HEK293 (cell line): Measurements from ENCODE around the gene COX7A1.

Source experiments
- BCL11B ChIP-seq: fragments of 450-650 bp; formaldehyde crosslinking; IDR thresholded peaks from 2 replicates; pipeline ENCODE4 v1.5.1; 2016; ENCODE audit warnings: low read depth, missing biosample characterization, missing genetic modification characterization
- BCL6B ChIP-seq: fragments of 450-650 bp; formaldehyde crosslinking; IDR thresholded peaks from 2 replicates; pipeline ENCODE4 v1.5.1; 2017; ENCODE audit warnings: missing biosample characterization, missing genetic modification characterization
- HOXD13 ChIP-seq: sonication (generic); formaldehyde crosslinking; IDR thresholded peaks from 2 replicates; pipeline ENCODE4 v1.8.0; 2022; ENCODE audit warnings: missing genetic modification reagents, borderline replicate concordance
- KLF7 ChIP-seq: fragments of 450-650 bp; formaldehyde crosslinking; IDR thresholded peaks from 2 replicates; pipeline ENCODE4 v1.5.1; 2016; ENCODE audit warnings: missing biosample characterization, missing genetic modification characterization, borderline replicate concordance
- MZF1 ChIP-seq: fragments of 450-650 bp; formaldehyde crosslinking; IDR thresholded peaks from 2 replicates; pipeline ENCODE4 v1.5.1; 2017; ENCODE audit warnings: missing biosample characterization, missing genetic modification characterization, borderline replicate concordance
- PRDM10 ChIP-seq: fragments of 450-650 bp; formaldehyde crosslinking; IDR thresholded peaks from 2 replicates; pipeline ENCODE4 v1.5.1; 2016; ENCODE audit warnings: missing biosample characterization, missing genetic modification characterization
- SP7 ChIP-seq: fragments of 450-650 bp; formaldehyde crosslinking; IDR thresholded peaks from 2 replicates; pipeline ENCODE4 v1.5.1; 2016; ENCODE audit warnings: missing biosample characterization, missing genetic modification characterization
- ZBTB17 ChIP-seq: fragments of 450-650 bp; formaldehyde crosslinking; IDR thresholded peaks from 2 replicates; pipeline ENCODE4 v1.5.1; 2016; ENCODE audit warnings: missing biosample characterization, missing genetic modification characterization
- ZBTB21 ChIP-seq: fragments of 450-650 bp; formaldehyde crosslinking; IDR thresholded peaks from 2 replicates; pipeline ENCODE4 v1.5.1; 2017; ENCODE audit warnings: missing biosample characterization, missing genetic modification characterization
- ZBTB26 ChIP-seq: fragments of 450-650 bp; formaldehyde crosslinking; optimal IDR thresholded peaks from 2 replicates; pipeline ENCODE3; 2016; ENCODE audit warnings: missing biosample characterization, mild to moderate bottlenecking, missing genetic modification characterization
- ZFHX2 ChIP-seq: fragments of 450-650 bp; formaldehyde crosslinking; conservative IDR thresholded peaks from 2 replicates; pipeline ENCODE4 v1.5.1; 2016; ENCODE audit warnings: missing biosample characterization, missing genetic modification characterization
- ZFP69B ChIP-seq: fragments of 450-650 bp; formaldehyde crosslinking; IDR thresholded peaks from 2 replicates; pipeline ENCODE4 v1.5.1; 2016; ENCODE audit warnings: missing biosample characterization, missing genetic modification characterization
- ZNF133 ChIP-seq: fragments of 450-650 bp; formaldehyde crosslinking; IDR thresholded peaks from 2 replicates; pipeline ENCODE4 v1.5.1; 2016; ENCODE audit warnings: missing biosample characterization, missing genetic modification characterization
- ZNF157 ChIP-seq: fragments of 450-650 bp; formaldehyde crosslinking; IDR thresholded peaks from 2 replicates; pipeline ENCODE4 v1.5.1; 2016; ENCODE audit warnings: missing biosample characterization, missing genetic modification characterization
- ZNF174 ChIP-seq: fragments of 450-650 bp; formaldehyde crosslinking; IDR thresholded peaks from 2 replicates; pipeline ENCODE4 v1.5.0; 2017; ENCODE audit warnings: missing biosample characterization, mild to moderate bottlenecking, missing genetic modification characterization
- ZNF214 ChIP-seq: fragments of 450-650 bp; formaldehyde crosslinking; IDR thresholded peaks from 2 replicates; pipeline ENCODE4 v1.5.1; 2017; ENCODE audit warnings: missing biosample characterization, mild to moderate bottlenecking, missing genetic modification characterization, borderline replicate concordance
- ZNF26 ChIP-seq: fragments of 450-650 bp; formaldehyde crosslinking; IDR thresholded peaks from 2 replicates; pipeline ENCODE4 v1.5.1; 2016; ENCODE audit warnings: missing biosample characterization, missing genetic modification characterization
- ZNF274 ChIP-seq, 2 experiments: fragments of 200-500 bp in 1 of 2; fragments of 450-650 bp in 1 of 2; sonication (Bioruptor generic) in 1 of 2; formaldehyde crosslinking in 1 of 2; IDR thresholded peaks; 2 replicates each; pipeline versions ENCODE4 v1.5.1 to v1.6.1; 2014 to 2016; ENCODE audit warnings: borderline replicate concordance in 1 of 2, inconsistent platforms in 1 of 2, low read length in 1 of 2, missing biosample characterization in 1 of 2, missing genetic modification characterization in 1 of 2
- ZNF391 ChIP-seq: fragments of 450-650 bp; formaldehyde crosslinking; IDR thresholded peaks from 2 replicates; pipeline ENCODE4 v1.5.1; 2016; ENCODE audit warnings: low read depth, missing biosample characterization, missing genetic modification characterization, borderline replicate concordance
- ZNF394 ChIP-seq: fragments of 450-650 bp; formaldehyde crosslinking; IDR thresholded peaks from 2 replicates; pipeline ENCODE4 v1.5.1; 2016; ENCODE audit warnings: missing biosample characterization, missing genetic modification characterization, mild to moderate bottlenecking, moderate library complexity, borderline replicate concordance
- ZNF416 ChIP-seq: fragments of 450-650 bp; formaldehyde crosslinking; IDR thresholded peaks from 2 replicates; pipeline ENCODE4 v1.5.1; 2016; ENCODE audit warnings: missing biosample characterization, missing genetic modification characterization
- ZNF529 ChIP-seq: fragments of 450-650 bp; formaldehyde crosslinking; IDR thresholded peaks from 2 replicates; pipeline ENCODE4 v1.5.1; 2017; ENCODE audit warnings: missing genetic modification characterization, missing biosample characterization; ENCODE audit not compliant: insufficient replicate concordance
- ZNF555 ChIP-seq: fragments of 450-650 bp; formaldehyde crosslinking; conservative IDR thresholded peaks from 2 replicates; pipeline ENCODE4 v1.5.1; 2017; ENCODE audit warnings: missing biosample characterization, mild to moderate bottlenecking, missing genetic modification characterization, inconsistent platforms
- ZNF558 ChIP-seq: fragments of 450-650 bp; formaldehyde crosslinking; IDR thresholded peaks from 2 replicates; pipeline ENCODE4 v1.5.1; 2016; ENCODE audit warnings: missing biosample characterization, missing genetic modification characterization
- ZNF580 ChIP-seq: fragments of 450-650 bp; formaldehyde crosslinking; IDR thresholded peaks from 2 replicates; pipeline ENCODE4 v1.5.1; 2016; ENCODE audit warnings: missing biosample characterization, missing genetic modification characterization
- ZNF600 ChIP-seq: fragments of 450-650 bp; formaldehyde crosslinking; IDR thresholded peaks from 2 replicates; pipeline ENCODE4 v1.5.1; 2016; ENCODE audit warnings: missing biosample characterization, missing genetic modification characterization
- ZNF629 ChIP-seq: fragments of 450-650 bp; formaldehyde crosslinking; IDR thresholded peaks from 2 replicates; pipeline ENCODE4 v1.5.1; 2017; ENCODE audit warnings: missing biosample characterization, missing genetic modification characterization
- ZNF707 ChIP-seq: fragments of 450-650 bp; formaldehyde crosslinking; IDR thresholded peaks from 2 replicates; pipeline ENCODE4 v1.5.1; 2016; ENCODE audit warnings: missing biosample characterization, missing genetic modification characterization
- ZNF747 ChIP-seq: fragments of 450-650 bp; formaldehyde crosslinking; IDR thresholded peaks from 2 replicates; pipeline ENCODE4 v1.5.1; 2016; ENCODE audit warnings: missing biosample characterization, missing genetic modification characterization
- ZNF791 ChIP-seq: fragments of 450-650 bp; formaldehyde crosslinking; IDR thresholded peaks from 2 replicates; pipeline ENCODE4 v1.5.1; 2016; ENCODE audit warnings: missing biosample characterization, missing genetic modification characterization
- ZNF843 ChIP-seq: fragments of 450-650 bp; formaldehyde crosslinking; IDR thresholded peaks from 2 replicates; pipeline ENCODE4 v1.5.1; 2016; ENCODE audit warnings: missing biosample characterization, missing genetic modification characterization

The COX7A1 gene

GRCh38 chr19:36139473-36140303 is 12.6 kb downstream of the COX7A1 start, which contains the start of gene CAPNS1 (continued):
- TF ChIP-seq ZFP69B (tag by site-specific recombination), result peak; percentile 96
- no peak for TF ChIP-seq ZNF555 (tag by site-specific recombination)
- no peak for TF ChIP-seq ZNF747 (tag by site-specific recombination)
- TF ChIP-seq ZNF274 (IDR thresholded peaks at IDR 0.05; ENCODE audit: low read length), result no peak
- no peak for TF ChIP-seq ZNF274 (tag by site-specific recombination; IDR thresholded peaks at IDR 0.05; ENCODE audit: borderline replicate concordance)
- peak; percentile 77 for TF ChIP-seq ZNF394 (tag by site-specific recombination)
- peak; percentile 90 for TF ChIP-seq ZNF600 (tag by site-specific recombination)
- no peak for TF ChIP-seq ZNF707
- no peak for TF ChIP-seq ZNF214 (tag by site-specific recombination)
- TF ChIP-seq ZNF529 (tag by site-specific recombination), result no peak
- TF ChIP-seq BCL6B (tag by site-specific recombination), result no peak
- TF ChIP-seq ZBTB21 (tag by site-specific recombination), result peak; percentile 81
- TF ChIP-seq ZBTB17 (tag by site-specific recombination), result peak; percentile 96
- TF ChIP-seq ZNF629, result peak; percentile 89
- no peak for TF ChIP-seq ZNF791 (tag by site-specific recombination)
- TF ChIP-seq ZBTB26 (tag by site-specific recombination), result peak; percentile 90
- no peak for TF ChIP-seq ZNF26 (tag by site-specific recombination)
- TF ChIP-seq ZNF391 (tag by site-specific recombination), result peak; percentile 69; the same call in 1 of the 2 replicates
- peak; percentile 99 for TF ChIP-seq PRDM10 (tag by site-specific recombination)
- no peak for TF ChIP-seq HOXD13 (CRISPR knock-in tag)
- no peak for TF ChIP-seq MZF1
- peak; percentile 86 for TF ChIP-seq ZNF843 (tag by site-specific recombination)
- TF ChIP-seq ZNF174 (tag by site-specific recombination), result no peak
- TF ChIP-seq ZNF133 (tag by site-specific recombination), result no peak
- TF ChIP-seq ZFHX2 (tag by site-specific recombination), result peak; percentile 70
- TF ChIP-seq ZNF416, result no peak
- peak; percentile 96 for TF ChIP-seq ZNF580 (tag by site-specific recombination)
- peak; percentile 97 for TF ChIP-seq SP7 (tag by site-specific recombination)
- no peak; the same call in 1 of the 2 replicates for TF ChIP-seq ZNF558 (tag by site-specific recombination)
- TF ChIP-seq ZNF157 (tag by site-specific recombination), result no peak
- peak; percentile 99 for TF ChIP-seq BCL11B (tag by site-specific recombination)
- TF ChIP-seq KLF7 (tag by site-specific recombination), result peak; percentile 97
